Adrenal gland (tissue), 5 donors: ENCODE measurements around the gene IRF2BP2.

Source experiments
- CTCF ChIP-seq, 6 experiments: fragments of 450-650 bp in 4 of 6; fragments of 200-600 bp in 2 of 6; sonication (generic) in 1 of 6; IDR thresholded peaks; 1 replicate in 5 of 6; 2 replicates in 1 of 6; pipeline versions ENCODE4 v1.5.1 to v1.8.0; 2016 to 2021; ENCODE audit warnings: antibody characterized with exemption in 6 of 6, mild to moderate bottlenecking in 2 of 6, moderate library complexity in 1 of 6
- POLR2A ChIP-seq, 2 donors: fragments of 450-650 bp; IDR thresholded peaks; one replicate each; pipeline ENCODE4 v1.6.1; 2017; ENCODE audit warnings: antibody characterized with exemption in 2 of 2, mild to moderate bottlenecking in 2 of 2, moderate library complexity in 1 of 2
- donor health status: DM: no; HTN: no; CAD: no.

GRCh38 chr1:234564035-234565029, 45.6 kb downstream of the IRF2BP2 start:
- TF ChIP-seq CTCF (IDR thresholded peaks at IDR 0.05) = no peak
- TF ChIP-seq POLR2A (IDR thresholded peaks at IDR 0.05) = no peak
